Measurements from ENCODE around the gene CLTA. TPM values are rescaled to one million over a fixed set of nuclear protein-coding genes. Genes with fewer than 3 reads are reported as not detected.
"Not testable (repeated sequence)": the region's sequence is repeated elsewhere in the genome, so short reads cannot be mapped to it uniquely, and the experiment has no call there.

CLTA gene
- polyA plus RNA-seq, 3 donors from 2014 or later: 62.2 to 121 (median 89.0) TPM

- Mint-ChIP-seq H3K27ac (peak overlapping the region; percentile 95 to 100 (median 98)), H3K27me3 (ENCODE audit: low read depth in 3 of 3) (peaks cover 15 to 17% (median 16%) of the 10 kb centered on the region in 3 donors), H3K4me3 (peak overlapping the region; percentile 81 to 93 (median 89)), H3K9me3 (no peaks in the 10 kb centered on the region), H3K36me3 (peaks cover 26 to 43% (median 31%) of the 10 kb centered on the region in 3 donors), H3K4me1 (peaks cover 85 to 89% of the 10 kb centered on the region in 2 donors)
- no peak for DNase-seq
Measured at GRCh38 chr9:36150574-36151315, 40.0 kb upstream of the CLTA start.

DNA sequence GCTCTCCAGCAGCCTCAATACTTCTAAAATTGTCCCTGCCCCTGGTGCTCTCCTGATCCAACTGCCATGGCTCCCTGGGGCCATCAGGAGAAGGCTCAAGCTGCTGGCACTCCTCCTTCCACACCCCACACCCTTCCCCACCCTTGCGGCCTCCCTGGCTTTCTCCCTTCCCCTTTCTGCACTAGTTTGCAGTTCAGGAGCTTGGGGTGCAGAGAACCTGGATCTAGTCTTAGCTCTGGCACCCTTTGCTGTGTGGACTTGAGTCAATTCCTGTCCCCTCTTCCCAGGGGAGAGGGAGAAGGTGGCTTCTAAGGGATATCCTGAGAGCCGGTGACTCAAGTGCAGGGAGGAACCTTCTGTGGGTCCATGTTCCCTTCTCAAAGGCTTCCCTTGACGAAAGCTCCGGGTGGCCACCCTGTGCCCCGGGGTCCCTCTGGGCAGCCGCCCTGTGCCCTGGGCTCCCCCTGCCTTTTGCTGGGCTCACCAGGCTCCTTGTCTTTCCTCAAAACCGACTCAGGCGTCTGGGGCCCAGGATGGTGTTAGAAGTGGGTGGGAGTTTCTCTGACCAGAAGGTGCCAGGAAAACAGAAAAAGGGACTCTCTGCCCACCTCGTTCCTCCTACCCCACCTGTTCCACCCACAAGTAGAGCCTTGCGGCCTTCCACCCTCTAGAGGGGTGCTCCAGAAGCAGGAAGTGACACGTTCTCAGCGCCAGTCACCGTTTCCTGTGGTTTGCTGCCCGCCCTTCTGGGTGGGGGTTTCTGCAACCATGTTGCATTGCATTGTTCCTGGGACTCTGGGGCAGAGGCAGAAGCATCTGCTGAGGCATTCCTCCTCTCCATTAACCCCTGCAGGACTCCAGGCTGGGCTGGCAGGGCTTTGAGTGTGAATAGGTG, 39.2 kb upstream of the CLTA start:
- peak; percentile 93 to 95 (median 93) for DNase-seq
- peak overlapping the region; percentile 95 to 100 (median 98) for H3K27ac Mint-ChIP-seq
- H3K36me3 Mint-ChIP-seq: peaks cover 18 to 38% (median 25%) of the 10 kb centered on the region in 3 donors
- no peaks in the 10 kb centered on the region for H3K9me3 Mint-ChIP-seq
- H3K4me3 Mint-ChIP-seq: peak overlapping the region; percentile 81 to 93 (median 89)
- peaks cover 15 to 16% (median 15%) of the 10 kb centered on the region in 3 donors for H3K27me3 Mint-ChIP-seq (ENCODE audit: low read depth in 3 of 3)
- peaks cover 77 to 81% of the 10 kb centered on the region in 2 donors for H3K4me1 Mint-ChIP-seq

DNA sequence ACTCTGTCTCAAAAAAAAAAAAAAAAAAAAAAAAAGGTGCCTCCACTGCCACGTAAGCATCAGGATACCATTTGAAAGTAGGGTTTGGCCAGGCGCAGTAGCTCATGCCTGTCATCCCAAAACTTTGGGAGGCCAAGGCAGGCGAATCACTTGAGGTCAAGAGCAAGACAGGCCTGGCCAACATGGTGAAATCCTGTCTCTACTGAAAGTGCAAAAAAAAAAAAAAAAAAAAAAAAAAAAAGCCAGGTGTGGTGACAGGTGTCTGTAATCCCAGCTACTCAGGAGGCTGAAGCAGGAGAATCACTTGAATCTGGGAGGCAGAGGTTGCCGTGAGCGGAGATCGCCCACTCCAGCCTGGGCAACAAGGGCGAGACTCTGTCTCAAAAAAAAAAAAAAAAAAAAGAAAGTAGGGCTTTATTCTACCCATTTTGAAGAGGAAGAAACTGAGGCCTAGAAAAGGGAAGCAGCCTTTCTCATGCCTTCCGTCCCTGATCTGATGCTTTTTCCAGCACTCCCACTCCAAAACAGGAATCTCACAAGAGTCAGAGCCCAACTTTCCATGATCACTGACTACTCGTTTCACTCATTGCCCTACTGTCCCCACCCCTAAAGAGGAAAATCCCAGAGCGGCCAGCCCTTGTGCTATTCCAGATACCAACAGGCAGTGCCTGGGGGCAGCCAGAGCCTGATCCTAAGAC, 37.8 kb upstream of the CLTA start:
- H3K4me3 Mint-ChIP-seq: peak overlapping the region; percentile 48 to 89 (median 66)
- no peaks in the 10 kb centered on the region for H3K9me3 Mint-ChIP-seq
- H3K36me3 Mint-ChIP-seq: peaks cover 18 to 29% (median 18%) of the 10 kb centered on the region in 3 donors
- peaks cover 66 to 68% of the 10 kb centered on the region in 2 donors for H3K4me1 Mint-ChIP-seq
- peak overlapping the region; percentile 51 to 100 (median 93) for H3K27ac Mint-ChIP-seq
- peaks cover 15 to 16% (median 15%) of the 10 kb centered on the region in 3 donors for H3K27me3 Mint-ChIP-seq (ENCODE audit: low read depth in 3 of 3)
- no peak for DNase-seq

- H3K4me1 Mint-ChIP-seq: peaks cover 65% of the 10 kb centered on the region in 2 donors
- peak overlapping the region in 4 of 5 donors; percentile 22 to 64 (median 50) for H3K4me3 Mint-ChIP-seq
- no peak for DNase-seq
- H3K36me3 Mint-ChIP-seq: peaks cover 25 to 37% (median 26%) of the 10 kb centered on the region in 3 donors
- H3K9me3 Mint-ChIP-seq: no peaks in the 10 kb centered on the region
- peaks cover 12 to 14% (median 12%) of the 10 kb centered on the region in 3 donors for H3K27me3 Mint-ChIP-seq (ENCODE audit: low read depth in 3 of 3)
- H3K27ac Mint-ChIP-seq: peak overlapping the region; percentile 51 to 100 (median 93)
Measured at GRCh38 chr9:36153746-36154145, 37.0 kb upstream of the CLTA start.

- H3K4me3 Mint-ChIP-seq: peak overlapping the region in 3 of 5 donors; percentile 5 to 44 (median 8)
- peaks cover 11 to 12% (median 12%) of the 10 kb centered on the region in 3 donors for H3K27me3 Mint-ChIP-seq (ENCODE audit: low read depth in 3 of 3)
- H3K9me3 Mint-ChIP-seq: no peaks in the 10 kb centered on the region
- H3K4me1 Mint-ChIP-seq: peaks cover 61 to 63% of the 10 kb centered on the region in 2 donors
- peaks cover 28 to 40% (median 33%) of the 10 kb centered on the region in 3 donors for H3K36me3 Mint-ChIP-seq
- peak overlapping the region in 5 of 6 donors; percentile 74 to 96 (median 86) for H3K27ac Mint-ChIP-seq
- no peak for DNase-seq
Measured at GRCh38 chr9:36154331-36154952, 36.3 kb upstream of the CLTA start.

DNA sequence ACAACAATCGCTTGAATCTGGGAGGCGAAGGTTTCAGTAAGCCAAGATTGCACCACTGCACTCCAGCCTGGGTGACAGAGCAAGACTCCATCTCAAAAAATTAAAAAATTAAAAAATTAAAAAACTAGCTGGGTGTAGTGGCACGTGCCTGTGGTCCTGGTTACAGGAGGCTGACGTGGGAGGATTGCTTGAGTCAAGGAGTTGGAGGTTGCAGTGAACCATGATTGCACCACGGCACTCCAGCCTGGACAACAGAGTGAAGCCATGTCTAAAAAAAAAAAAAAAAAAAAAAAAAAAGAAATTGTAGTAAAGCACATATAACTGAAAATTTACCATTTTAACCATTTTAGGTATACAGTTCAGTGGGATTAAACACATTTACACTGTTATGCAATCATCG, 34.6 kb upstream of the CLTA start:
- peaks cover 32 to 42% (median 38%) of the 10 kb centered on the region in 3 donors for H3K36me3 Mint-ChIP-seq
- no peak overlapping the region for H3K4me3 Mint-ChIP-seq
- H3K27ac Mint-ChIP-seq: peak overlapping the region in 1 of 6 donors; percentile 82
- DNase-seq: no peak
- H3K4me1 Mint-ChIP-seq: peaks cover 50 to 53% of the 10 kb centered on the region in 2 donors
- peaks cover 11 to 12% (median 12%) of the 10 kb centered on the region in 3 donors for H3K27me3 Mint-ChIP-seq (ENCODE audit: low read depth in 3 of 3)
- no peaks in the 10 kb centered on the region for H3K9me3 Mint-ChIP-seq

DNA sequence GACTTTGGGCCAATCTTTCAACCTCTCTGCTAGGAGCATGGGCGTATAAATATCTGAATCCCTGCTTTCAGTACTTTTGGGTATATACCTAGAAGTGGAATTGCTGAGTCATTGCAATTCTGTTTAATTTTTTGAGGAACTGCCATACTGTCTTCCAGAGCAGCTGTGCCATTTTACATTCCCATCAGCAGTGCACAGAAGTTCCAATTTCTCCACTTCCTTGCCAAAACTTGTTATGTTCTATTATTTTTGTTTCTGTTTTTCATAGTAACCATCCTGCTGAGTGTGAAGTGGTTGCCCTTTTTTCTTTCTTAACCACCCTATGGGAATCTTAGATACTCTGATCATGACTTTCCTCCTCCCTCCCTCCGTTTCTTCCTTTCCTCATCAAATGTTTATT, 32.6 kb upstream of the CLTA start:
- no peaks in the 10 kb centered on the region for H3K9me3 Mint-ChIP-seq
- DNase-seq: no peak
- H3K4me1 Mint-ChIP-seq: peaks cover 33 to 47% of the 10 kb centered on the region in 2 donors
- no peak overlapping the region for H3K4me3 Mint-ChIP-seq
- peaks cover 32 to 47% (median 47%) of the 10 kb centered on the region in 3 donors for H3K36me3 Mint-ChIP-seq
- H3K27me3 Mint-ChIP-seq (ENCODE audit: low read depth in 3 of 3): peaks cover 3 to 6% (median 5%) of the 10 kb centered on the region in 3 donors
- peak overlapping the region in 4 of 6 donors; percentile 3 to 21 (median 7) for H3K27ac Mint-ChIP-seq

DNA sequence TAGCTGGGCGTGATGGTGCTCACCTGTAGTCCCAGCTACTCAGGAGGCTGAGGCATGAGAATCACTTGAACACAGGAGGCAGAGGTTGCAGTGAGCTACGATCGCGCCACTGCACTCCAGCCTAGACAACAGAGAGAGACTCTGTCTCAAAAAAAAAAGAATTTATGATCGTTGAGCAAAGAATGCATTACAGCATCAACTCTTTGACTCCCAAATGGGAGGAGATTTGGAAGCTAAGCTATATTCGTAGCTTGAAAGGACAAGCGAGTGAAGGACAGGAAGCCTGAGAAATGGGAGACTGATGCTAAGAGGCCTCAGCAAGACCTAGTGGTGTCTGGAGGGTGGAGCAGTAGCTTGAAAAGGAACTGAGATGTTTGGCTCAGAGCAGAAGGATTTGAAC, 31.8 kb upstream of the CLTA start:
- H3K36me3 Mint-ChIP-seq: peaks cover 32 to 44% (median 42%) of the 10 kb centered on the region in 3 donors
- DNase-seq: no peak
- H3K4me3 Mint-ChIP-seq: no peak overlapping the region
- H3K4me1 Mint-ChIP-seq: peaks cover 29 to 39% of the 10 kb centered on the region in 2 donors
- peak overlapping the region in 4 of 6 donors; percentile 25 to 51 (median 38) for H3K27ac Mint-ChIP-seq
- H3K9me3 Mint-ChIP-seq: no peaks in the 10 kb centered on the region
- H3K27me3 Mint-ChIP-seq (ENCODE audit: low read depth in 3 of 3): peaks cover 0 to 5% (median 4%) of the 10 kb centered on the region in 3 donors

DNA sequence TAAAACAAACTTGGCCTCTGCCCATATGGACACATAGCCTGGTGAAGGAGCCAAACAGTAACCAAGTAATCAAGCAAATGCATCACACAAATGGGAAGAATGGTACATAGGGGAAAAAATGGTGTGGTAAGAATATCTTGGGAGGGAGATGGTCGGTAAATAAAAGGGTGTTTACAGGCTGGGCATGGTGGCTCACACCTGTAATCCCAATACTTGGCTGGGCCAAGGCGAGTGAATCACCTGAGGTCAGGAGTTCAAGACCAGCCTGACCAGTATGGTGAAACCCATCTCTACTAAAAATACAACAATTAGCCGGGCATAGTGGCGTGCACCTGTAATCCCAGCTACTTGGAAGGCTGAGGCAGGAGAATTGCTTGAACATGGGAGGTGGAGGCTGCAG, 31.2 kb upstream of the CLTA start:
- H3K36me3 Mint-ChIP-seq: peaks cover 26 to 40% (median 36%) of the 10 kb centered on the region in 3 donors
- H3K27ac Mint-ChIP-seq: peak overlapping the region in 4 of 6 donors; percentile 25 to 58 (median 40)
- DNase-seq; H3K9me3 Mint-ChIP-seq; H3K27me3 Mint-ChIP-seq (ENCODE audit: low read depth in 3 of 3); H3K4me3 Mint-ChIP-seq: not testable (repeated sequence)
- H3K4me1 Mint-ChIP-seq: peaks cover 26 to 34% of the 10 kb centered on the region in 2 donors

DNA sequence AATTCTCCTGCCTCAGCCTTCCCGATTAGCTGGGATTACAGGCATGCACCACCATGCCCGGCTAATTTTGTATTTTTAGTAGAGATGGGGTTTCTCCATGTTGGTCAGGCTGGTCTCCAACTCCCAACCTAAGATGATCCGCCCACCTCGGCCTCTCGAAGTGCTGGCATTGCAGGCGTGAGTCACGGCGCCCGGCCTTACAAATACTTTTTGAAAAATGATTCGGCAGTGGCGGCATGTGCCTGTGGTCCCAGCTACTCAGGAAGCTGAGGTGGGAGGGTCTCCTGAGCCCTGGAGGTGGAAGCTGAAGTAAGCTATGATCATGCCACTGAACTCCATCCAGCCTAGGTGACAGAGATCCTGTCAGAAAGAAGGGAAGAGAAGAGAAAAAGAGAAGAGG, 30.6 kb upstream of the CLTA start:
- Mint-ChIP-seq H3K4me1 (peaks cover 22 to 31% of the 10 kb centered on the region in 2 donors), H3K27ac (peak overlapping the region in 4 of 6 donors; percentile 2 to 81 (median 60)), H3K36me3 (peaks cover 23 to 40% (median 36%) of the 10 kb centered on the region in 3 donors)
- DNase-seq; H3K27me3 Mint-ChIP-seq (ENCODE audit: low read depth in 3 of 3); H3K9me3 Mint-ChIP-seq; H3K4me3 Mint-ChIP-seq: not testable (repeated sequence)

GRCh38 chr9:36161187-36161586, 29.5 kb upstream of the CLTA start:
- Mint-ChIP-seq H3K9me3 (no peaks in the 10 kb centered on the region), H3K36me3 (peaks cover 23 to 40% (median 36%) of the 10 kb centered on the region in 3 donors), H3K4me1 (peaks cover 30 to 35% of the 10 kb centered on the region in 2 donors), H3K27ac (peak overlapping the region; percentile 44 to 86 (median 62)), H3K27me3 (ENCODE audit: low read depth in 3 of 3) (peaks cover 0 to 6% (median 5%) of the 10 kb centered on the region in 3 donors), H3K4me3 (no peak overlapping the region)
- no peak for DNase-seq

DNA sequence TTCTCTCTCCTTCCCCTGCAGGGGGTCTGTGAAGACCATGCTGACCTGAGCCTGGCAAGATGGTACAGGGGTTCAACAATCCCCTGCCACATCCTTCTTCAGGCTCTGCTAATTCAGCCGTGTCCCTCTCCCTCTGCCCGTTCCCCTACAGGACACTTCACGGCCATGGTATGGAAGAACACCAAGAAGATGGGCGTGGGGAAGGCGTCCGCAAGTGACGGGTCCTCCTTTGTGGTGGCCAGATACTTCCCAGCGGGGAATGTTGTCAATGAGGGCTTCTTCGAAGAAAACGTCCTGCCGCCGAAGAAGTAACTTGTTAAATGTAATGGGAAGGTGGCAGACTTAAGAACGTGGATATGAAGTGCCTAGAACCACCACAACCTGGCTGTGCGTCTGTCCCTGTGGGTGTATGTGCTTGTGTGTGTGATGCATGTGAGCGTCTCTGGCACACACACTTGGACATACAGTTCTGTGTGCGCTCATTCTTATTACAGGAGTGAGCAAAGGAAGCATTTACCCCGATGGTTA, 28.4 kb upstream of the CLTA start:
- H3K9me3 Mint-ChIP-seq: no peaks in the 10 kb centered on the region
- no peak for DNase-seq
- peaks cover 37 to 43% of the 10 kb centered on the region in 2 donors for H3K4me1 Mint-ChIP-seq
- H3K27me3 Mint-ChIP-seq (ENCODE audit: low read depth in 3 of 3): peaks cover 5 to 11% (median 10%) of the 10 kb centered on the region in 3 donors
- no peak overlapping the region for H3K4me3 Mint-ChIP-seq
- H3K36me3 Mint-ChIP-seq: peaks cover 23 to 36% (median 32%) of the 10 kb centered on the region in 3 donors
- peak overlapping the region in 3 of 6 donors; percentile 40 to 74 (median 61) for H3K27ac Mint-ChIP-seq

Measured in immature natural killer cell (primary cell).